ENCODE data around the gene APOL5.
"Not testable (repeated sequence)": the region's sequence is repeated elsewhere in the genome, so short reads cannot be mapped to it uniquely, and the experiment has no call there.

The APOL5 gene

GRCh38 chr22:35711336-35711735 lies 6.3 kb upstream of the APOL5 start:
- no peak for DNase-seq (ENCODE audit: low spot score)

- DNase-seq (ENCODE audit: low spot score), result peak; percentile 44
These were observed 5.0 kb upstream of the APOL5 start for GRCh38 chr22:35712672-35713071.

- DNase-seq (ENCODE audit: low spot score), result no peak
These were observed 1.7 kb downstream of the APOL5 start for GRCh38 chr22:35719212-35719875.

- DNase-seq (ENCODE audit: low spot score), result no peak
These were observed 4.3 kb downstream of the APOL5 start for GRCh38 chr22:35721960-35722359.

GRCh38 chr22:35725521-35725920 lies 7.8 kb downstream of the APOL5 start:
- DNase-seq (ENCODE audit: low spot score), result no peak

GRCh38 chr22:35726398-35726797 lies 8.7 kb downstream of the APOL5 start:
- no peak for DNase-seq (ENCODE audit: low spot score)

GRCh38 chr22:35726933-35727332 lies 9.3 kb downstream of the APOL5 start:
- no peak for DNase-seq (ENCODE audit: low spot score)

GRCh38 chr22:35727436-35727835 lies 9.8 kb downstream of the APOL5 start:
- DNase-seq (ENCODE audit: low spot score), result no peak

GRCh38 chr22:35728639-35729308 lies 11.1 kb downstream of the APOL5 start:
- peak; percentile 71 for DNase-seq (ENCODE audit: low spot score)

- DNase-seq (ENCODE audit: low spot score), result no peak
These were observed 11.6 kb downstream of the APOL5 start for GRCh38 chr22:35729309-35729698.

- no peak for DNase-seq (ENCODE audit: low spot score)
These were observed 13.6 kb downstream of the APOL5 start for GRCh38 chr22:35731321-35731720.

GRCh38 chr22:35732116-35732515 lies 14.4 kb downstream of the APOL5 start:
- no peak for DNase-seq (ENCODE audit: low spot score)

GRCh38 chr22:35733036-35733435 lies 15.4 kb downstream of the APOL5 start:
- DNase-seq (ENCODE audit: low spot score), result no peak

GRCh38 chr22:35733791-35734516 lies 16.3 kb downstream of the APOL5 start:
- no peak for DNase-seq (ENCODE audit: low spot score)

GRCh38 chr22:35734517-35734827 lies 16.8 kb downstream of the APOL5 start:
- DNase-seq (ENCODE audit: low spot score), result no peak

GRCh38 chr22:35735542-35735941 lies 17.9 kb downstream of the APOL5 start:
- DNase-seq (ENCODE audit: low spot score), result no peak

GRCh38 chr22:35736166-35736565 lies 18.5 kb downstream of the APOL5 start:
- no peak for DNase-seq (ENCODE audit: low spot score)

- DNase-seq (ENCODE audit: low spot score), result no peak
These were observed 19.0 kb downstream of the APOL5 start for GRCh38 chr22:35736701-35737100.

- not testable (repeated sequence) for DNase-seq (ENCODE audit: low spot score)
These were observed 20.2 kb downstream of the APOL5 start for GRCh38 chr22:35737886-35738285.

GRCh38 chr22:35739076-35739930 lies 21.6 kb downstream of the APOL5 start:
- no peak for DNase-seq (ENCODE audit: low spot score)

- no peak for DNase-seq (ENCODE audit: low spot score)
These were observed 22.3 kb downstream of the APOL5 start for GRCh38 chr22:35739931-35740380.

- DNase-seq (ENCODE audit: low spot score), result no peak
These were observed 22.9 kb downstream of the APOL5 start for GRCh38 chr22:35740616-35741015.

All from NAMALWA (cell line).